HepG2 (cell line): Measurements from ENCODE around the gene CAB39. TPM values are rescaled to one million over a fixed set of nuclear protein-coding genes. Genes with fewer than 3 reads are reported as not detected.

Experiments
- ATAC-seq: fragments of 200-7000 bp; cut with Tn5 transposase; 3 replicates; pipeline ENCODE4 v1.9.1; 2020; ENCODE audit warnings: mild to moderate bottlenecking, moderate library complexity
- BruUV-seq: library from RNA; stranded (reverse); fragments of 400-500 nt; replicated peaks from 2 replicates; lab custom pipeline; 2021; lab: Mats Ljungman, UMichigan
- CTCF ChIA-PET: fragments of 300-600 bp; formaldehyde crosslinking; extraction: SDS; loops from one replicate; lab custom pipeline; 2021; ENCODE audit warnings: low total read pairs, inconsistent platforms, low intra/inter-chr PET ratio; lab: Yijun Ruan, JAX
- POLR2A ChIA-PET: fragments of 350-600 bp; sonication (Branson Sonifier 250); formaldehyde crosslinking; loops from one replicate; lab custom pipeline; 2020; ENCODE audit warnings: antibody characterized with exemption, inconsistent platforms; lab: Yijun Ruan, JAX
- DNase-seq: peaks from one replicate; pipeline ENCODE4 v3.0.0-alpha.2; 2015; ENCODE audit warnings: low spot score
- FAIRE-seq: peaks from 3 replicates; lab custom pipeline; 2011; peaks lifted over from hg19 to GRCh38; lab: Jason Lieb, UNC
- H2AFZ ChIP-seq: one replicate; pipeline ENCODE4 v1.6.1; 2011; ENCODE audit warnings: low read length, inconsistent platforms
- H3K27ac ChIP-seq: fragments of 300-600 bp; 3 replicates; pipeline ENCODE4 v1.8.0; 2011; ENCODE audit warnings: mixed run types, mild to moderate bottlenecking, mixed read lengths, low read length, inconsistent platforms; ENCODE audit not compliant: insufficient read depth; ENCODE audit errors: extremely low read length
- H3K27me3 ChIP-seq, 2 experiments: fragments of 200-600 bp in 1 of 2; 2 replicates in 1 of 2; 3 replicates in 1 of 2; pipeline versions ENCODE4 v1.6.0 to v1.8.0; 2011; ENCODE audit warnings: low read length in 2 of 2, mild to moderate bottlenecking in 2 of 2, moderate library complexity in 2 of 2, inconsistent platforms in 1 of 2; ENCODE audit not compliant: insufficient read depth in 2 of 2, control insufficient read depth in 1 of 2
- H3K36me3 ChIP-seq, 2 experiments: fragments of 200-600 bp in 1 of 2; replicated peaks in 1 of 2; 2 replicates in 1 of 2; 3 replicates in 1 of 2; pipeline versions ENCODE4 v1.5.1 to v1.8.0; 2011; ENCODE audit warnings: low read length in 2 of 2, inconsistent platforms in 1 of 2; ENCODE audit not compliant: insufficient read depth in 2 of 2, control insufficient read depth in 1 of 2
- H3K4me1 ChIP-seq: 2 replicates; pipeline ENCODE4 v1.5.1; 2012; ENCODE audit warnings: low read length, inconsistent platforms; ENCODE audit not compliant: insufficient read depth
- H3K4me2 ChIP-seq: 2 replicates; pipeline ENCODE4 v1.6.0; 2011; ENCODE audit warnings: low read depth, low read length, inconsistent platforms
- H3K4me3 ChIP-seq, 3 experiments: fragments of 200-600 bp in 1 of 3; sonication (generic), shearing (Covaris generic) in 1 of 3; replicated peaks in 1 of 3; 2 replicates each; pipeline ENCODE4 v1.5.1; 2011 to 2016; ENCODE audit warnings: low read length in 3 of 3, inconsistent platforms in 2 of 3, low read depth in 2 of 3, mild to moderate bottlenecking in 2 of 3, control low read depth in 1 of 3, mixed read lengths in 1 of 3; ENCODE audit not compliant: insufficient read depth in 1 of 3
- H3K79me2 ChIP-seq: one replicate; pipeline ENCODE4 v1.6.1; 2011; ENCODE audit warnings: low read length, inconsistent platforms; ENCODE audit not compliant: insufficient read depth
- H3K9ac ChIP-seq: 2 replicates; pipeline ENCODE4 v1.6.0; 2011; ENCODE audit warnings: mild to moderate bottlenecking, low read depth, low read length, inconsistent platforms; ENCODE audit not compliant: insufficient read depth
- H3K9me3 ChIP-seq: 2 replicates; pipeline ENCODE4 v1.5.1; 2012; ENCODE audit warnings: mild to moderate bottlenecking, low read length
- H4K20me1 ChIP-seq: 2 replicates; pipeline ENCODE4 v1.6.0; 2011; ENCODE audit warnings: inconsistent platforms, mild to moderate bottlenecking, low read length, moderate library complexity; ENCODE audit not compliant: insufficient read depth
- CENPT ChIP-seq: sonication (generic); formaldehyde crosslinking; IDR thresholded peaks from 2 replicates; pipeline ENCODE4 v1.8.0; 2022; ENCODE audit warnings: low read depth, mild to moderate bottlenecking, moderate library complexity, missing genetic modification reagents
- HBP1 ChIP-seq: IDR thresholded peaks from 2 replicates; pipeline ENCODE4 v1.6.1; 2016; ENCODE audit warnings: low read depth, control low read depth
- MXD3 ChIP-seq: IDR thresholded peaks from 2 replicates; pipeline ENCODE4 v1.6.1; 2016; ENCODE audit warnings: mild to moderate bottlenecking, missing biosample characterization, missing genetic modification reagents
- SMYD3 ChIP-seq: sonication (generic); formaldehyde crosslinking; IDR thresholded peaks from 2 replicates; pipeline ENCODE4 v1.8.1; 2023; ENCODE audit warnings: mild to moderate bottlenecking, missing genetic modification reagents
- ZC3H4 ChIP-seq: sonication (generic); formaldehyde crosslinking; IDR thresholded peaks from 2 replicates; pipeline ENCODE4 v1.4.0; 2020; ENCODE audit warnings: missing genetic modification reagents, borderline replicate concordance
- ZFP36L2 ChIP-seq: sonication (generic); formaldehyde crosslinking; IDR thresholded peaks from 2 replicates; pipeline ENCODE4 v1.4.0; 2020; ENCODE audit warnings: missing genetic modification reagents
- ZNF121 ChIP-seq: sonication (generic); formaldehyde crosslinking; IDR thresholded peaks from 2 replicates; pipeline ENCODE4 v1.5.0; 2020; ENCODE audit warnings: mild to moderate bottlenecking, missing genetic modification reagents
- ZNF160 ChIP-seq: sonication (generic); formaldehyde crosslinking; IDR thresholded peaks from 2 replicates; pipeline ENCODE4 v1.8.0; 2022; ENCODE audit warnings: mild to moderate bottlenecking, inconsistent platforms, missing genetic modification reagents
- WGBS: methylation state at CpG from one replicate; pipeline ENCODE4 v1.1.6; 2017; ENCODE audit warnings: low lambda C conversion rate; 5-methylcytosine and 5-hydroxymethylcytosine counted together
- in situ Hi-C: cut with HindIII; loops from 2 replicates; pipeline ENCODE4 v1.10.0; 2017; ENCODE audit warnings: low pct_unique_long_range_greater_than_20kb; ENCODE audit not compliant: extremely low pct_ligation_motif_present
- intact Hi-C: fragments of 100-400 bp; cut with micrococcal nuclease; formaldehyde crosslinking; loops from one replicate; pipeline ENCODE4 v1.10.0; 2022; ENCODE audit not compliant: unreplicated experiment
- polyA plus RNA-seq, 8 experiments: library from polyadenylated mRNA; depleted of rRNA in 3 of 8; stranded (reverse) in 7 of 8; unstranded in 1 of 8; fragments of >200 nt; fragmentation: Illumina TruSeq in 4 of 8; extraction: Trizol in 4 of 8; gene quantifications; 2 replicates each; pipeline versions ENCODE4 v1.2.1 to v1.2.3, GENCODE V29; 2011 to 2016; ENCODE audit warnings: low read depth in 4 of 8, missing spikeins in 1 of 8, mixed read lengths in 1 of 8; ENCODE audit not compliant: insufficient read depth in 1 of 8
- total RNA-seq, 5 experiments: library from RNA; depleted of rRNA; stranded (reverse); fragments of >200 nt; fragmentation: Illumina TruSeq; extraction: Trizol; gene quantifications; 2 replicates each; pipeline ENCODE4 v1.2.3, GENCODE V29; 2016; ENCODE audit warnings: low read depth in 1 of 5
- TF ChIP-seq, protein P1 (sequence below), 2 experiments: sonication (generic) in 1 of 2; formaldehyde crosslinking in 1 of 2; IDR thresholded peaks; 2 replicates each; pipeline versions ENCODE4 v1.4.0 to v1.6.1; 2018 to 2020; ENCODE audit warnings: missing genetic modification reagents in 2 of 2, borderline replicate concordance in 1 of 2, low read depth in 1 of 2, mild to moderate bottlenecking in 1 of 2, missing biosample characterization in 1 of 2
- TF ChIP-seq, protein P2 (sequence below): sonication (generic); formaldehyde crosslinking; IDR thresholded peaks from 2 replicates; pipeline ENCODE4 v1.4.0; 2020; ENCODE audit warnings: missing genetic modification reagents; ENCODE audit errors: not compliant biosample characterization
- TF ChIP-seq, protein P3 (sequence below): sonication (generic); formaldehyde crosslinking; IDR thresholded peaks from 2 replicates; pipeline ENCODE4 v1.9.0; 2022; ENCODE audit warnings: missing genetic modification reagents, mild to moderate bottlenecking, borderline replicate concordance

Gene CAB39
- total and polyA plus RNA-seq, 2 of the 13 experiments (the other 11 are each of a cell fraction or from before 2014, with no cell fraction given), result 19.3 to 45.3 TPM

GRCh38 chr2:230731512-230731911 is 18.9 kb downstream of the CAB39 start:
- peak; percentile 81 for TF ChIP-seq ZNF121
- no peak for TF ChIP-seq HBP1 (CRISPR knock-in tag)
- FAIRE-seq (no peak), ATAC-seq (no peak), DNase-seq (no peak)
- H3K27me3 ChIP-seq, result no peaks in the 10 kb centered on the region
- POLR2A ChIA-PET, result no interaction called here
- H3K4me1 ChIP-seq, result peaks cover 13% of the 10 kb centered on the region
- CTCF ChIA-PET, result no interaction called here
- H3K4me2 ChIP-seq, result no peak overlapping the region
- H3K27ac ChIP-seq, result no peak overlapping the region
- H3K9me3 ChIP-seq, result no peaks in the 10 kb centered on the region
- H3K79me2 ChIP-seq, result peaks cover 21% of the 10 kb centered on the region
- intact Hi-C loops (no loop called here), in situ Hi-C loops (no loop called here)
- no peak overlapping the region for H3K4me3 ChIP-seq
- 0 out of 2 replicates have a peak, but pooled peaks cover 3% of the 10 kb centered on the region for H4K20me1 ChIP-seq
- peaks cover 0 to 1% of the 10 kb centered on the region in 2 experiments; a peak in 1 of 5 replicates for H3K36me3 ChIP-seq
- WGBS, result 97% methylated on average over 6 of the region's 6 CpGs
- H3K9ac ChIP-seq, result no peak overlapping the region
- no peak overlapping the region for H2AFZ ChIP-seq
- no TSS peak for BruUV-seq

- ChIA-PET CTCF (no interaction called here), POLR2A (no interaction called here)
- Histone ChIP-seq H3K79me2 (peaks cover 31% of the 10 kb centered on the region), H3K4me3 (no peak overlapping the region), H3K9ac (no peak overlapping the region), H3K4me1 (peaks cover 27% of the 10 kb centered on the region), H3K27ac (no peak overlapping the region), H3K9me3 (no peaks in the 10 kb centered on the region), H3K36me3 (peaks cover 0 to 1% of the 10 kb centered on the region in 2 experiments; a peak in 1 of 5 replicates), H3K27me3 (no peaks in the 10 kb centered on the region), H4K20me1 (peaks cover 9% of the 10 kb centered on the region; the same call in 1 of the 2 replicates), H2AFZ (no peak overlapping the region), H3K4me2 (no peak overlapping the region)
- TF ChIP-seq ZFP36L2, result no peak
- TF ChIP-seq CENPT (CRISPR knock-in tag), result no peak
- TF ChIP-seq, protein P1, sequence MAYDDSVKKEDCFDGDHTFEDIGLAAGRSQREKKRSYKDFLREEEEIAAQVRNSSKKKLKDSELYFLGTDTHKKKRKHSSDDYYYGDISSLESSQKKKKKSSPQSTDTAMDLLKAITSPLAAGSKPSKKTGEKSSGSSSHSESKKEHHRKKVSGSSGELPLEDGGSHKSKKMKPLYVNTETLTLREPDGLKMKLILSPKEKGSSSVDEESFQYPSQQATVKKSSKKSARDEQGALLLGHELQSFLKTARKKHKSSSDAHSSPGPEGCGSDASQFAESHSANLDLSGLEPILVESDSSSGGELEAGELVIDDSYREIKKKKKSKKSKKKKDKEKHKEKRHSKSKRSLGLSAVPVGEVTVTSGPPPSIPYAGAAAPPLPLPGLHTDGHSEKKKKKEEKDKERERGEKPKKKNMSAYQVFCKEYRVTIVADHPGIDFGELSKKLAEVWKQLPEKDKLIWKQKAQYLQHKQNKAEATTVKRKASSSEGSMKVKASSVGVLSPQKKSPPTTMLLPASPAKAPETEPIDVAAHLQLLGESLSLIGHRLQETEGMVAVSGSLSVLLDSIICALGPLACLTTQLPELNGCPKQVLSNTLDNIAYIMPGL (CRISPR knock-in tag; IDR thresholded peaks at IDR 0.05; ENCODE audit: borderline replicate concordance in 1 of 2, low read depth in 1 of 2), result no peak
- no peak for TF ChIP-seq ZNF160
- no peak for TF ChIP-seq ZC3H4 (CRISPR knock-in tag)
- TF ChIP-seq, protein P2, sequence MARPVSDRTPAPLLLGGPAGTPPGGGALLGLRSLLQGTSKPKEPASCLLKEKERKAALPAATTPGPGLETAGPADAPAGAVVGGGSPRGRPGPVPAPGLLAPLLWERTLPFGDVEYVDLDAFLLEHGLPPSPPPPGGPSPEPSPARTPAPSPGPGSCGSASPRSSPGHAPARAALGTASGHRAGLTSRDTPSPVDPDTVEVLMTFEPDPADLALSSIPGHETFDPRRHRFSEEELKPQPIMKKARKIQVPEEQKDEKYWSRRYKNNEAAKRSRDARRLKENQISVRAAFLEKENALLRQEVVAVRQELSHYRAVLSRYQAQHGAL, result no peak
- TF ChIP-seq SMYD3 (CRISPR knock-in tag), result no peak
- TF ChIP-seq, protein P3, sequence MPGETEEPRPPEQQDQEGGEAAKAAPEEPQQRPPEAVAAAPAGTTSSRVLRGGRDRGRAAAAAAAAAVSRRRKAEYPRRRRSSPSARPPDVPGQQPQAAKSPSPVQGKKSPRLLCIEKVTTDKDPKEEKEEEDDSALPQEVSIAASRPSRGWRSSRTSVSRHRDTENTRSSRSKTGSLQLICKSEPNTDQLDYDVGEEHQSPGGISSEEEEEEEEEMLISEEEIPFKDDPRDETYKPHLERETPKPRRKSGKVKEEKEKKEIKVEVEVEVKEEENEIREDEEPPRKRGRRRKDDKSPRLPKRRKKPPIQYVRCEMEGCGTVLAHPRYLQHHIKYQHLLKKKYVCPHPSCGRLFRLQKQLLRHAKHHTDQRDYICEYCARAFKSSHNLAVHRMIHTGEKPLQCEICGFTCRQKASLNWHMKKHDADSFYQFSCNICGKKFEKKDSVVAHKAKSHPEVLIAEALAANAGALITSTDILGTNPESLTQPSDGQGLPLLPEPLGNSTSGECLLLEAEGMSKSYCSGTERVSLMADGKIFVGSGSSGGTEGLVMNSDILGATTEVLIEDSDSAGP (CRISPR knock-in tag), result no peak
- TF ChIP-seq MXD3, result no peak
- intact Hi-C loops (no loop called here), in situ Hi-C loops (no loop called here)
- ATAC-seq, result no peak
- no peak for DNase-seq
- BruUV-seq, result no TSS peak
- FAIRE-seq, result no peak
- 95% methylated on average over 4 of the region's 4 CpGs for WGBS
Measured at GRCh38 chr2:230732914-230733401, 20.3 kb downstream of the CAB39 start.
